Activated CD8-positive, alpha-beta memory T cell treated with anti-CD3 and anti-CD28 coated beads, Interleukin-2, amount 50 U/mL, for 1 hour (primary cell): ENCODE results near the gene TMEM134.
A peak's percentile ranks its signal among the peaks of the same experiment; 100 is the strongest.

Source experiments
- DNase-seq: peaks from one replicate; pipeline ENCODE4 v3.0.0-alpha.2; 2020; ENCODE audit errors: extremely low read depth

Gene TMEM134

DNA sequence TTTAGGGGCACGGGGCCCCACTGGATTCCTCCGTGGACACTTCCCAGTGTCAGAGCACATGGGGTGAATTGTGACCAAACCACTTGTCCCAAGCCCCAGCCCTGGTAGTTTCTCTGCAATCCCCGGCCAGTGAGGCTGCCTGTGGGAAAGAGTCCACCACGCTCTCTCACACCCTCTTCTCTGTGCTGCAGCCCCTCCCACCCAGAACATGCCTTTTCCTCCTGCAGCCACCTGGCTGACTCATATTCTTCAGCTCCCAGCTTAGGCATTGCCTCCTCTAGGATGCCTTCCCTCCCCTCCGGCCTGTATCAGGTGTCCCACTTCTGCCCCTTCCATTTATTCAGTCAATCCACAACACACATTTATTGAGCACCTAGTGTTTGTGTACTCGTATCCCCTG lies 46.2 kb downstream of the TMEM134 start:
- no peak for DNase-seq

GRCh38 chr11:67421430-67422031 lies 47.5 kb downstream of the TMEM134 start:
- no peak for DNase-seq

DNA sequence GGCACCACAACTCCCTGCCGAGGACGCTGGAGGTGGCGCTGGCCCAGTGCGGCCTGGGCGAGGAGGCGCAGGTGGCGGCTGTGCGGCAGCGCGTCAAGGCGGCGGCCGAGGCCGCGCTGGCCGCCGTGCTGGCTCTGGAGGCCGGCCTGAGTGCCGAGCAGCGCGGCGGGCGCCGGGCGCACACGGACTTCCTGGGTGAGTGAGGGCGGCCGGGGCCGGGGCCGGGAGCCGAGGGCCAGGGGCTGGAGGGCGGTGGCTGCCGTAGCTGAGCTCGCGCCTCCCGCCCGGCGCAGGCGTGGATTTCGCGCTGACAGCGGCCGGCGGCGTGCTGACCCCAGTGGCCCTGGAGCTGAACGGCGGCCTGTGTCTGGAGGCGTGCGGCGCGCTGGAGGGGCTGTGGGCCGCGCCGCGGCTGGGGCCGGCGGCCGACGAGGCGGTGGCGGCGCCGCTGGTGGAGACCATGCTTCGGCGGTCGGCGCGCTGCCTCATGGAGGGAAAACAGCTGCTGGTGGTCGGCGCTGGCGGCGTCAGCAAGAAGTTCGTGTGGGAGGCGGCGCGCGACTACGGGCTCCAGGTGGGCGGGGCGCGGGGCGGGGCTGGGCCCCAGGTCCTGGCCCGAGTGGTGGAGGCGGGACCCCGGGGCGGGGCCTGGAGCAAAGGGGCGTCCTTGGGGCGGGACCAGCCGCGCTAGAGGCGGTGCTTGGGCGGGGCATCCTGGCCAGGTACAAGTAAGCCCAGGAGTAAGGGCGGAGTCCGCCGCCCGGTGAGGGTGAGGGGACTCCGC lies 48.2 kb downstream of the TMEM134 start:
- DNase-seq: peak; percentile 90

GRCh38 chr11:67420147-67420645 lies 48.9 kb downstream of the TMEM134 start:
- DNase-seq: no peak

- DNase-seq: no peak
These were observed 49.6 kb downstream of the TMEM134 start for GRCh38 chr11:67419325-67420049.

GRCh38 chr11:67418476-67419281 lies 50.4 kb downstream of the TMEM134 start:
- no peak for DNase-seq

DNA sequence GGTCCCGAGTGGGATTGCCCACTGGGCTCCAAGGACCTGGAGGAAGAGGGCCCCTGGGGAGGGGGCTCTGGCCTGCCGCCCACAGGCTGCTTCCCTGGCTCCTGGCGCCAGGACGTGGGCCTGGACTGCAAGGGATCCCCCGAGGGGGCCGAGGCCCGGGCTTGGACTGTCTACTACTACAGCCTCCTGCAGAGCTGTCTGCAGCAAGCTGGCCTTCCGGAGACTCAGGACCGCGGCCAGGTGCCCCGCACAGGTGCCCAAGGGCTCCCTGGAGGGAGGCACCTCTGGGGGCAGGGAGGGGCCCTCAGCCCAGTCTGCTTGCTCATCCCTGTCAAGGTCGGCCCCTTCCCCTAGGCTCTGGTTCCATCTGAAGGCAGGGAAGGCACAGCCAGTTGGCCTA lies 51.6 kb downstream of the TMEM134 start:
- no peak for DNase-seq

- DNase-seq: peak; percentile 66
These were observed 52.4 kb downstream of the TMEM134 start for GRCh38 chr11:67416416-67417335.

DNA sequence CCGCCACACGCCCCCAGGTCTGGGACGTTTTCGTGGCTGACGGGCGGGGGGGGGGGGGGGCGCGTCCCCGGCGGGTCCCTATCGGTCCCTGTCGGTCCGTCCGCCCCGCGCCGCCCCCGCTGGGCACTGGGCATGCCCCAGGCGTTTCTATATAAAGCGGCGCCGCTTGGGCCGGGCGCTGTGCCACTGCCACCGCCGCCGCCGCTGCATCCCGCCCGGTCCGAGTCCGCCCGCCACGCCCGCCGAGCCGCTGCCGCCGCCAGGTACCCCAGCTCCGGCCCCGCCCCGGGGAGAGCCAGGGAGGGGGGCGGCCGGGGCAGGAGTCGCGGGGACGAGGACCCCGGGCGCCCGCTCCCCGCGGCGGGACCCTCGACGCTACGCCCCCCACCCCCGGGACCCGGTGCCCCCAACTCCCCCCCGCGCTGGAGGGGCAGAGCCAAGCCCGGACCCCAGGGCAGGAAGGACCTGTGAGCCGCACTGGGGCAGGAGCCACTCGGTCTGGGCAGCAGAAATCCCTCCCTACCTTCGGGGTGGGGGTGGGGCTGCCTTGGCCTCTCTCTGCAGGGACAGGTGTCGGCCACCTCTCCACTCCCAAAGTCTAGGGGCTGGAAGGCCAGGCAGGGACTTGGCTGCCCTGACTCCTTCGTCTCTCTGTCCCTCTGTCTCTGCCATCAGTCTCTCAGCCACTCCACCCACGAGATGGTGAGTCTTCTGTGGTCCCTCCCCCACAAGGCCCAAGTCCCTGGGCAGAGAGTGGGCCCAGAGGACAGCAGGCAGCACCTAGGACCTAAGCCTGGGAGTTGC lies 53.3 kb downstream of the TMEM134 start, which contains the start of gene CARNS1:
Gene CARNS1 (plus strand): TSS at position 178 of the 804 bp plus-strand sequence. CDS start 522 bp downstream, at position 700.
- no peak for DNase-seq

- DNase-seq: no peak
These were observed 55.7 kb downstream of the TMEM134 start for GRCh38 chr11:67413266-67413849.

- no peak for DNase-seq
These were observed 56.4 kb downstream of the TMEM134 start for GRCh38 chr11:67412495-67413179.

- no peak for DNase-seq
These were observed 57.3 kb downstream of the TMEM134 start for GRCh38 chr11:67411785-67412152.
